GM21515 (cell line): ENCODE data around the gene ZFC3H1.
A peak's percentile ranks its signal among the peaks of the same experiment; 100 is the strongest.

Experiments
- ATAC-seq: cut with Tn5 transposase; IDR thresholded peaks from one replicate; pipeline ENCODE4 v1.9.1; 2021; ENCODE audit not compliant: unreplicated experiment

The ZFC3H1 gene

GRCh38 chr12:71682466-71682865 lies 18.8 kb upstream of the ZFC3H1 start:
- no peak for ATAC-seq

- no peak for ATAC-seq
Observed at GRCh38 chr12:71671816-71672215, 8.2 kb upstream of the ZFC3H1 start.

- ATAC-seq: no peak
Observed at GRCh38 chr12:71671311-71671710, 7.7 kb upstream of the ZFC3H1 start.

GRCh38 chr12:71666259-71666658 lies 2.6 kb upstream of the ZFC3H1 start:
- no peak for ATAC-seq

- ATAC-seq: no peak
Observed at GRCh38 chr12:71665090-71665463, 1.4 kb upstream of the ZFC3H1 start.

GRCh38 chr12:71664411-71665089 lies 902 bp upstream of the ZFC3H1 start:
- peak; percentile 13 for ATAC-seq

- peak; percentile 27 for ATAC-seq
Observed at GRCh38 chr12:71662849-71663560, 643 bp downstream of the ZFC3H1 start.

- no peak for ATAC-seq
Observed at GRCh38 chr12:71661977-71662530, 1.6 kb downstream of the ZFC3H1 start.

GRCh38 chr12:71656740-71657139 lies 6.9 kb downstream of the ZFC3H1 start:
- ATAC-seq: no peak

GRCh38 chr12:71655907-71656306 lies 7.7 kb downstream of the ZFC3H1 start:
- no peak for ATAC-seq

- no peak for ATAC-seq
Observed at GRCh38 chr12:71655495-71655894, 8.2 kb downstream of the ZFC3H1 start.

GRCh38 chr12:71654200-71654599 lies 9.4 kb downstream of the ZFC3H1 start:
- no peak for ATAC-seq

- ATAC-seq: no peak
Observed at GRCh38 chr12:71653137-71653536, 10.5 kb downstream of the ZFC3H1 start.

GRCh38 chr12:71652656-71653055 lies 11.0 kb downstream of the ZFC3H1 start:
- ATAC-seq: no peak

GRCh38 chr12:71649401-71649800 lies 14.2 kb downstream of the ZFC3H1 start:
- ATAC-seq: no peak

GRCh38 chr12:71648537-71648936 lies 15.1 kb downstream of the ZFC3H1 start:
- ATAC-seq: no peak

GRCh38 chr12:71646512-71646911 lies 17.1 kb downstream of the ZFC3H1 start:
- no peak for ATAC-seq

- ATAC-seq: no peak
Observed at GRCh38 chr12:71645268-71645667, 18.4 kb downstream of the ZFC3H1 start.

- ATAC-seq: no peak
Observed at GRCh38 chr12:71642264-71642663, 21.4 kb downstream of the ZFC3H1 start.

GRCh38 chr12:71641390-71641789 lies 22.3 kb downstream of the ZFC3H1 start:
- no peak for ATAC-seq

GRCh38 chr12:71640316-71640715 lies 23.3 kb downstream of the ZFC3H1 start:
- no peak for ATAC-seq

GRCh38 chr12:71639341-71639760 lies 24.3 kb downstream of the ZFC3H1 start:
- ATAC-seq: peak; percentile 51
